HG03103 (cell line): Measurements from ENCODE around the gene FSTL5.

ENCODE experiments used
- ATAC-seq: cut with Tn5 transposase; IDR thresholded peaks from one replicate; pipeline ENCODE4 v1.9.1; 2021; ENCODE audit warnings: low read depth; ENCODE audit not compliant: unreplicated experiment

FSTL5 gene

GRCh38 chr4:161883157-161883556 lies 280.6 kb downstream of the FSTL5 start:
- ATAC-seq, result no peak

GRCh38 chr4:161881370-161881769 lies 282.4 kb downstream of the FSTL5 start:
- ATAC-seq, result no peak

- no peak for ATAC-seq
Measured at GRCh38 chr4:161869511-161869910, 294.3 kb downstream of the FSTL5 start.

- no peak for ATAC-seq
Measured at GRCh38 chr4:161856711-161857326, 307.0 kb downstream of the FSTL5 start.

- no peak for ATAC-seq
Measured at GRCh38 chr4:161850631-161851030, 313.2 kb downstream of the FSTL5 start.

GRCh38 chr4:161841759-161842158 lies 322.0 kb downstream of the FSTL5 start:
- ATAC-seq, result no peak

GRCh38 chr4:161829591-161829990 lies 334.2 kb downstream of the FSTL5 start:
- no peak for ATAC-seq

- ATAC-seq, result no peak
Measured at GRCh38 chr4:161828061-161828460, 335.7 kb downstream of the FSTL5 start.

- ATAC-seq, result no peak
Measured at GRCh38 chr4:161827013-161827412, 336.8 kb downstream of the FSTL5 start.

GRCh38 chr4:161823450-161823849 lies 340.4 kb downstream of the FSTL5 start:
- ATAC-seq, result no peak

- no peak for ATAC-seq
Measured at GRCh38 chr4:161822174-161822573, 341.6 kb downstream of the FSTL5 start.

- no peak for ATAC-seq
Measured at GRCh38 chr4:161817914-161818313, 345.9 kb downstream of the FSTL5 start.

GRCh38 chr4:161816958-161817357 lies 346.8 kb downstream of the FSTL5 start:
- no peak for ATAC-seq

GRCh38 chr4:161815841-161816240 lies 348.0 kb downstream of the FSTL5 start:
- no peak for ATAC-seq

- ATAC-seq, result no peak
Measured at GRCh38 chr4:161813889-161814288, 349.9 kb downstream of the FSTL5 start.

GRCh38 chr4:161813389-161813788 lies 350.4 kb downstream of the FSTL5 start:
- no peak for ATAC-seq

- no peak for ATAC-seq
Measured at GRCh38 chr4:161803171-161803570, 360.6 kb downstream of the FSTL5 start.

GRCh38 chr4:161799710-161800109 lies 364.1 kb downstream of the FSTL5 start:
- ATAC-seq, result no peak

- ATAC-seq, result no peak
Measured at GRCh38 chr4:161792991-161793390, 370.8 kb downstream of the FSTL5 start.

- no peak for ATAC-seq
Measured at GRCh38 chr4:161791796-161792556, 371.8 kb downstream of the FSTL5 start.

- ATAC-seq, result no peak
Measured at GRCh38 chr4:161767116-161767515, 396.7 kb downstream of the FSTL5 start.

GRCh38 chr4:161762796-161763195 lies 401.0 kb downstream of the FSTL5 start:
- ATAC-seq, result no peak
